Activated T-cell treated with anti-CD3 and anti-CD28 coated beads for 4 hours (primary cell): ENCODE measurements around the gene NPM3.

Experiments
- DNase-seq: peaks from one replicate; pipeline ENCODE4 v3.0.0-alpha.2; 2020

Gene NPM3

GRCh38 chr10:101749047-101750016 is 33.9 kb downstream of the NPM3 start:
- DNase-seq: no peak

- DNase-seq: no peak
These were observed 34.8 kb downstream of the NPM3 start for GRCh38 chr10:101748496-101748895.

DNA sequence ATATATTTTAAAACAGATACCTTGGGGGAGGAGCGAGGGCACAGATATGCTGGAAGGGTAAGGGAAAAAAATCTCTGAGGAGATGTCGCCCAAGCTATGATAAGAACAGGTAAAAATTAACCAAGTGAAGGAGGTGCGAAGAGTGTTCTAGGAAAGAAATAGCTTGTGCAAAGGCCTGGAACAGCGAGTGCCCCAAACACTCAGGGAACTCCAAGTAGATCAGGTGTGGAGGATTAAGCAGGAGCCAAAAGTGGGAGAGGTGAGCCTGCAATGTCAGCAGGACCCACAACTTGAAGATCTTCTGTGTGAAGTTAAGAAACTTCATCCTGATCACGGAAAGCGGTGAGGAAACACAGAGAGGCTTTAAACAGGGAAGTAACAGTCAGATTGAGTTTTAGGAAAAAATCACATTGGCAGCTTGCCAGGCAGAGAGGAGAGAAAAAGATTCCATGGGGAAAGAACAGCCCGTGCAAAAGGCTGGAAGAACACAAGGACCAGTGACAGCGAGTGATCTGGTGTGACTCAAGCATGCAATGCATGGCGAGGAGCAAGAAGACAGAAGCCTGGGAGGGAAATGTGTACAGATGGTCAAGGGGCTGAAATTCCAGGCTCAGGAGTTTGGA is 38.1 kb downstream of the NPM3 start:
- DNase-seq: no peak

GRCh38 chr10:101744267-101744666 is 39.0 kb downstream of the NPM3 start:
- no peak for DNase-seq

DNA sequence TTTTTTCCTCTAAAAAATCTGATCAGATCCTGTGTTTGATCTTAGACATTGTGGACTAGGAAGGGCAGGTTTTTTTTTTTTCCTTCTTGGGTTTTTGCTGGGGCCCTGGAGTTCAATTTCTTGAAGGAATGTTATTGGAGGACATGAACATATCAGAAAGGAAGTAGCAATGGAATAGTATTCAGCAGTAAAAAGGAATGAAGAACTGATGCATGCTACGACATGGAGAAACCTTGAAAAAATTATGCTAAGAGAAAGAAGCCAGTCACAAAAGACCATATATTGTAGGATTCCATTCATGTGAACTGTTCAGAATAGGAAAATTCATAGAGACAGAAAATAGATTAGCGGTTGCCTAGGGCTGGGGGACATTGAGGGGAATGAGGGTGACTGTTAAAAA is 41.3 kb downstream of the NPM3 start:
- no peak for DNase-seq

- no peak for DNase-seq
These were observed 46.6 kb downstream of the NPM3 start for GRCh38 chr10:101736666-101737065.

- DNase-seq: no peak
These were observed 51.1 kb downstream of the NPM3 start for GRCh38 chr10:101732096-101732495.
